GM23338 (cell line): ENCODE data around the gene SMG6. TPM values are rescaled to one million over a fixed set of nuclear protein-coding genes. Genes with fewer than 3 reads are reported as not detected.

Experiments used
- ATAC-seq: fragments of 200-7000 bp; cut with Tn5 transposase; 3 replicates; pipeline ENCODE4 v1.9.1; 2020
- DNase-seq: peaks from one replicate; pipeline ENCODE4 v3.0.0-alpha.2; 2015; ENCODE audit warnings: low spot score
- H2AFZ ChIP-seq: fragments of 200-600 bp; sonication (generic); 2 replicates; pipeline ENCODE4 v1.8.0; 2016; ENCODE audit warnings: antibody characterized with exemption, mild to moderate bottlenecking, moderate library complexity
- H3F3A ChIP-seq: fragments of 200-600 bp; sonication (generic); replicated peaks from 2 replicates; pipeline ENCODE4 v1.8.0; 2017; ENCODE audit warnings: antibody characterized with exemption, mixed run types, low read depth
- H3K27ac ChIP-seq: fragments of 200-600 bp; sonication (generic); 2 replicates; pipeline ENCODE4 v1.6.1; 2016; ENCODE audit warnings: low read depth
- H3K27me3 ChIP-seq: fragments of 200-600 bp; sonication (generic); 2 replicates; pipeline ENCODE4 v1.8.0; 2016; ENCODE audit warnings: mild to moderate bottlenecking, mixed run types, moderate library complexity; ENCODE audit not compliant: insufficient read depth
- H3K36me3 ChIP-seq: fragments of 200-600 bp; sonication (generic); 2 replicates; pipeline ENCODE4 v1.8.0; 2016; ENCODE audit warnings: mild to moderate bottlenecking; ENCODE audit not compliant: insufficient read depth
- H3K4me1 ChIP-seq: fragments of 200-600 bp; sonication (generic); 2 replicates; pipeline ENCODE4 v1.8.0; 2016; ENCODE audit warnings: mild to moderate bottlenecking, moderate library complexity; ENCODE audit not compliant: insufficient read depth
- H3K4me2 ChIP-seq: fragments of 200-600 bp; sonication (generic); 2 replicates; pipeline ENCODE4 v1.7.1; 2017; ENCODE audit warnings: mixed run types
- H3K4me3 ChIP-seq: fragments of 200-600 bp; sonication (generic); 2 replicates; pipeline ENCODE4 v1.6.1; 2016; ENCODE audit warnings: mixed run types
- H3K79me2 ChIP-seq: fragments of 200-600 bp; sonication (generic); replicated peaks from 2 replicates; pipeline ENCODE4 v1.8.0; 2017; ENCODE audit warnings: mild to moderate bottlenecking; ENCODE audit not compliant: insufficient read depth
- H3K9me2 ChIP-seq: fragments of 200-600 bp; sonication (generic); 2 replicates; pipeline ENCODE4 v1.8.0; 2017; ENCODE audit not compliant: insufficient read depth
- H4K20me1 ChIP-seq: fragments of 200-600 bp; sonication (generic); replicated peaks from 2 replicates; pipeline ENCODE4 v1.8.0; 2017; ENCODE audit warnings: mild to moderate bottlenecking; ENCODE audit not compliant: insufficient read depth
- H3K27ac Mint-ChIP-seq: 2 replicates; pipeline ENCODE4 v1.8.0; 2020; ENCODE audit warnings: inconsistent platforms, mild to moderate bottlenecking, moderate library complexity, mixed read lengths
- H3K27me3 Mint-ChIP-seq: 3 replicates; pipeline ENCODE4 v1.8.0; 2022; ENCODE audit warnings: low read depth, mild to moderate bottlenecking, moderate library complexity, mixed read lengths, inconsistent platforms; ENCODE audit not compliant: insufficient read depth, poor library complexity
- H3K36me3 Mint-ChIP-seq: 3 replicates; pipeline ENCODE4 v1.8.0; 2021; ENCODE audit warnings: low read depth, mild to moderate bottlenecking, inconsistent platforms, moderate library complexity, mixed read lengths
- H3K4me1 Mint-ChIP-seq: 3 replicates; pipeline ENCODE4 v1.8.0; 2020; ENCODE audit warnings: mild to moderate bottlenecking, inconsistent platforms, mixed read lengths
- H3K4me3 Mint-ChIP-seq: 3 replicates; pipeline ENCODE4 v1.8.0; 2021; ENCODE audit warnings: moderate library complexity, mild to moderate bottlenecking, inconsistent platforms, mixed read lengths
- H3K9me3 Mint-ChIP-seq: 3 replicates; pipeline ENCODE4 v1.8.0; 2020; ENCODE audit warnings: moderate library complexity, mild to moderate bottlenecking, inconsistent platforms, mixed read lengths
- CREB1 ChIP-seq: fragments of 250-450 bp; sonication (Bioruptor Pico); IDR thresholded peaks from 2 replicates; pipeline ENCODE4 v1.5.0; 2020; ENCODE audit warnings: low read depth, mild to moderate bottlenecking, moderate library complexity
- ETS1 ChIP-seq: IDR thresholded peaks from 2 replicates; pipeline ENCODE4 v1.6.1; 2016; ENCODE audit warnings: antibody characterized with exemption
- EZH2phosphoT487 ChIP-seq: fragments of 200-600 bp; sonication (generic); IDR thresholded peaks from one replicate; pipeline ENCODE4 v1.8.1; 2018; ENCODE audit warnings: antibody characterized with exemption; ENCODE audit not compliant: unreplicated experiment
- JUNB ChIP-seq: IDR thresholded peaks from one replicate; pipeline ENCODE4 v1.6.1; 2016; ENCODE audit warnings: antibody characterized with exemption; ENCODE audit not compliant: unreplicated experiment
- POLR2AphosphoS5 ChIP-seq: IDR thresholded peaks from 2 replicates; pipeline ENCODE4 v1.6.1; 2016; ENCODE audit warnings: antibody characterized with exemption, low read depth
- REST ChIP-seq: IDR thresholded peaks from one replicate; pipeline ENCODE4 v1.6.1; 2018; ENCODE audit warnings: antibody characterized with exemption; ENCODE audit not compliant: unreplicated experiment
- STAT1 ChIP-seq: IDR thresholded peaks from one replicate; pipeline ENCODE4 v1.6.1; 2016; ENCODE audit warnings: antibody characterized with exemption; ENCODE audit not compliant: unreplicated experiment
- ZNF114 ChIP-seq: fragments of 250-450 bp; sonication (Bioruptor Pico); IDR thresholded peaks from 2 replicates; pipeline ENCODE4 v1.5.0; 2020; ENCODE audit warnings: mild to moderate bottlenecking, moderate library complexity
- ZNF331 ChIP-seq: fragments of 250-450 bp; sonication (Bioruptor Pico); IDR thresholded peaks from 2 replicates; pipeline ENCODE4 v1.5.0; 2020; ENCODE audit warnings: low read depth, mild to moderate bottlenecking, moderate library complexity
- polyA plus RNA-seq: library from polyadenylated mRNA; unstranded; fragments of >200 nt; fragmentation: Nextera tagmentation; extraction: Ambion mirVana; gene quantifications from 2 replicates; pipeline ENCODE4 v1.2.1, GENCODE V29; 2016
- total RNA-seq: library from RNA; depleted of rRNA; stranded (reverse); fragments of >200 nt; shearing (Covaris generic); gene quantifications from 2 replicates; pipeline ENCODE4 v1.2.3, GENCODE V29; 2014
- TF ChIP-seq, protein P1 (sequence below), 2 experiments: fragments of 200-600 bp in 1 of 2; sonication (generic) in 1 of 2; conservative IDR thresholded peaks; 2 replicates each; pipeline versions ENCODE4 v1.5.1 to v1.6.1; 2016 to 2017; ENCODE audit warnings: antibody characterized with exemption in 2 of 2, low read depth in 2 of 2, mild to moderate bottlenecking in 2 of 2, moderate library complexity in 1 of 2
- TF ChIP-seq, protein P2 (sequence below): fragments of 250-450 bp; sonication (Bioruptor Pico); IDR thresholded peaks from 2 replicates; pipeline ENCODE4 v1.5.0; 2020; ENCODE audit warnings: mild to moderate bottlenecking, moderate library complexity

SMG6 gene
- total and polyA plus RNA-seq, 2 experiments from 2014 or later, result 10.4 to 43.1 TPM

DNA sequence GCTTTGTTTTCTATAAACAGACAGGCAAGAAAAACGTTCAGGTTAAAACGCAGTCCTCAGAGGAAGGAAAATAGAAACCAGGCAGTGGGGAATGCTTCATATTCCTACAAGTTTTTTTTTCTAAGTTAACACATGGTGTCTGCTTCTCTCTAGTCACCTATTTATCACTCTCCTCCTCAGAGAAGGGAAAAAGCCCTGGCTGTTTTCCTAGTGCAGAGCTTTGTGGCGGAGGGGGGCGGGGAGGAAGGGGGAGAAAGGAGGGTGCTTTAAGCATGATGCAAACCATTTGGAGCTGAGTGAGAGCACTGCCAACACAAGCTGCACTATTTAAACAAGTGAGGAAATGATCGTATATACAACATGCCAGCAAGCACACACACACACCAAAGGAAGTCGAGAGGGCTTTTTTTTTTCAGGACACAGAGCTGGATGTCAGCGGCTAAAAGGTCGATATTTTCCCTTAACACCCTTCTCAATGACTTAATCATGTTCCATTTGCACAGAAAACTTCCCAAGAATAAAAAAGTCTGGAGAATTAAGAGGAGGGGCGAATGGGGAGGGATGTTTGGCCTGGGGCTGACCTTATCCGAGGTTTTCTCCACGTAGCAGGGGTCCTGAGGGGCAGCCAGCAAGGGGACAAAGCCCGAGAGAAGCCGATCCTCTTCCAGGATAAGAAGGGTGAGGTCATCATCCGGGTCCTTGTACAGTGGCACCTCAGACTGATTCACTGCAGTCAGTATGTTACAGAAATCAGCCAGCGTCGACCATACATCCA is 131.3 kb downstream of the SMG6 start:
- Histone ChIP-seq H3K9me2 (no peaks in the 10 kb centered on the region), H2AFZ (no peak overlapping the region), H3K4me3 (no peak overlapping the region), H3F3A (peaks cover 4% of the 10 kb centered on the region; the same call in 1 of the 2 replicates), H3K36me3 (no peaks in the 10 kb centered on the region; the same call in 1 of the 2 replicates), H4K20me1 (no peaks in the 10 kb centered on the region), H3K27me3 (no peaks in the 10 kb centered on the region), H3K27ac (peak overlapping the region; percentile 67), H3K4me2 (no peak overlapping the region), H3K79me2 (no peaks in the 10 kb centered on the region), H3K4me1 (no peaks in the 10 kb centered on the region)
- Mint-ChIP-seq H3K36me3 (peaks cover 9% of the 10 kb centered on the region), H3K4me3 (no peak overlapping the region), H3K9me3 (no peaks in the 10 kb centered on the region), H3K27me3 (peaks cover 5% of the 10 kb centered on the region), H3K27ac (peak overlapping the region; percentile 71), H3K4me1 (peaks cover 21% of the 10 kb centered on the region)
- peak; percentile 13 for DNase-seq
- no peak for TF ChIP-seq CREB1 (CRISPR knock-in tag)
- TF ChIP-seq, protein P1, sequence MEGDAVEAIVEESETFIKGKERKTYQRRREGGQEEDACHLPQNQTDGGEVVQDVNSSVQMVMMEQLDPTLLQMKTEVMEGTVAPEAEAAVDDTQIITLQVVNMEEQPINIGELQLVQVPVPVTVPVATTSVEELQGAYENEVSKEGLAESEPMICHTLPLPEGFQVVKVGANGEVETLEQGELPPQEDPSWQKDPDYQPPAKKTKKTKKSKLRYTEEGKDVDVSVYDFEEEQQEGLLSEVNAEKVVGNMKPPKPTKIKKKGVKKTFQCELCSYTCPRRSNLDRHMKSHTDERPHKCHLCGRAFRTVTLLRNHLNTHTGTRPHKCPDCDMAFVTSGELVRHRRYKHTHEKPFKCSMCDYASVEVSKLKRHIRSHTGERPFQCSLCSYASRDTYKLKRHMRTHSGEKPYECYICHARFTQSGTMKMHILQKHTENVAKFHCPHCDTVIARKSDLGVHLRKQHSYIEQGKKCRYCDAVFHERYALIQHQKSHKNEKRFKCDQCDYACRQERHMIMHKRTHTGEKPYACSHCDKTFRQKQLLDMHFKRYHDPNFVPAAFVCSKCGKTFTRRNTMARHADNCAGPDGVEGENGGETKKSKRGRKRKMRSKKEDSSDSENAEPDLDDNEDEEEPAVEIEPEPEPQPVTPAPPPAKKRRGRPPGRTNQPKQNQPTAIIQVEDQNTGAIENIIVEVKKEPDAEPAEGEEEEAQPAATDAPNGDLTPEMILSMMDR (conservative IDR thresholded peaks at IDR 0.05; ENCODE audit: low read depth in 2 of 2), result no peak
- TF ChIP-seq REST, result no peak
- TF ChIP-seq, protein P2, sequence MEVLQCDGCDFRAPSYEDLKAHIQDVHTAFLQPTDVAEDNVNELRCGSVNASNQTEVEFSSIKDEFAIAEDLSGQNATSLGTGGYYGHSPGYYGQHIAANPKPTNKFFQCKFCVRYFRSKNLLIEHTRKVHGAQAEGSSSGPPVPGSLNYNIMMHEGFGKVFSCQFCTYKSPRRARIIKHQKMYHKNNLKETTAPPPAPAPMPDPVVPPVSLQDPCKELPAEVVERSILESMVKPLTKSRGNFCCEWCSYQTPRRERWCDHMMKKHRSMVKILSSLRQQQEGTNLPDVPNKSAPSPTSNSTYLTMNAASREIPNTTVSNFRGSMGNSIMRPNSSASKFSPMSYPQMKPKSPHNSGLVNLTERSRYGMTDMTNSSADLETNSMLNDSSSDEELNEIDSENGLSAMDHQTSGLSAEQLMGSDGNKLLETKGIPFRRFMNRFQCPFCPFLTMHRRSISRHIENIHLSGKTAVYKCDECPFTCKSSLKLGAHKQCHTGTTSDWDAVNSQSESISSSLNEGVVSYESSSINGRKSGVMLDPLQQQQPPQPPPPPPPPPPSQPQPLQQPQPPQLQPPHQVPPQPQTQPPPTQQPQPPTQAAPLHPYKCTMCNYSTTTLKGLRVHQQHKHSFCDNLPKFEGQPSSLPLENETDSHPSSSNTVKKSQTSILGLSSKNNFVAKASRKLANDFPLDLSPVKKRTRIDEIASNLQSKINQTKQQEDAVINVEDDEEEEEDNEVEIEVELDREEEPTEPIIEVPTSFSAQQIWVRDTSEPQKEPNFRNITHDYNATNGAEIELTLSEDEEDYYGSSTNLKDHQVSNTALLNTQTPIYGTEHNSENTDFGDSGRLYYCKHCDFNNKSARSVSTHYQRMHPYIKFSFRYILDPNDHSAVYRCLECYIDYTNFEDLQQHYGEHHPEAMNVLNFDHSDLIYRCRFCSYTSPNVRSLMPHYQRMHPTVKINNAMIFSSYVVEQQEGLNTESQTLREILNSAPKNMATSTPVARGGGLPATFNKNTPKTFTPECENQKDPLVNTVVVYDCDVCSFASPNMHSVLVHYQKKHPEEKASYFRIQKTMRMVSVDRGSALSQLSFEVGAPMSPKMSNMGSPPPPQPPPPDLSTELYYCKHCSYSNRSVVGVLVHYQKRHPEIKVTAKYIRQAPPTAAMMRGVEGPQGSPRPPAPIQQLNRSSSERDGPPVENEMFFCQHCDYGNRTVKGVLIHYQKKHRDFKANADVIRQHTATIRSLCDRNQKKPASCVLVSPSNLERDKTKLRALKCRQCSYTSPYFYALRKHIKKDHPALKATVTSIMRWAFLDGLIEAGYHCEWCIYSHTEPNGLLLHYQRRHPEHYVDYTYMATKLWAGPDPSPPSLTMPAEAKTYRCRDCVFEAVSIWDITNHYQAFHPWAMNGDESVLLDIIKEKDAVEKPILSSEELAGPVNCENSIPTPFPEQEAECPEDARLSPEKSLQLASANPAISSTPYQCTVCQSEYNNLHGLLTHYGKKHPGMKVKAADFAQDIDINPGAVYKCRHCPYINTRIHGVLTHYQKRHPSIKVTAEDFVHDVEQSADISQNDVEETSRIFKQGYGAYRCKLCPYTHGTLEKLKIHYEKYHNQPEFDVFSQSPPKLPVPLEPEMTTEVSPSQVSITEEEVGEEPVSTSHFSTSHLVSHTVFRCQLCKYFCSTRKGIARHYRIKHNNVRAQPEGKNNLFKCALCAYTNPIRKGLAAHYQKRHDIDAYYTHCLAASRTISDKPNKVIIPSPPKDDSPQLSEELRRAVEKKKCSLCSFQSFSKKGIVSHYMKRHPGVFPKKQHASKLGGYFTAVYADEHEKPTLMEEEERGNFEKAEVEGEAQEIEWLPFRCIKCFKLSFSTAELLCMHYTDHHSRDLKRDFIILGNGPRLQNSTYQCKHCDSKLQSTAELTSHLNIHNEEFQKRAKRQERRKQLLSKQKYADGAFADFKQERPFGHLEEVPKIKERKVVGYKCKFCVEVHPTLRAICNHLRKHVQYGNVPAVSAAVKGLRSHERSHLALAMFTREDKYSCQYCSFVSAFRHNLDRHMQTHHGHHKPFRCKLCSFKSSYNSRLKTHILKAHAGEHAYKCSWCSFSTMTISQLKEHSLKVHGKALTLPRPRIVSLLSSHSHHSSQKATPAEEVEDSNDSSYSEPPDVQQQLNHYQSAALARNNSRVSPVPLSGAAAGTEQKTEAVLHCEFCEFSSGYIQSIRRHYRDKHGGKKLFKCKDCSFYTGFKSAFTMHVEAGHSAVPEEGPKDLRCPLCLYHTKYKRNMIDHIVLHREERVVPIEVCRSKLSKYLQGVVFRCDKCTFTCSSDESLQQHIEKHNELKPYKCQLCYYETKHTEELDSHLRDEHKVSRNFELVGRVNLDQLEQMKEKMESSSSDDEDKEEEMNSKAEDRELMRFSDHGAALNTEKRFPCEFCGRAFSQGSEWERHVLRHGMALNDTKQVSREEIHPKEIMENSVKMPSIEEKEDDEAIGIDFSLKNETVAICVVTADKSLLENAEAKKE (CRISPR knock-in tag), result no peak
- TF ChIP-seq ZNF331 (CRISPR knock-in tag), result no peak
- TF ChIP-seq ZNF114 (CRISPR knock-in tag), result no peak
- no peak for TF ChIP-seq STAT1
- TF ChIP-seq JUNB, result no peak
- no peak for TF ChIP-seq ETS1
- TF ChIP-seq POLR2AphosphoS5, result no peak
- no peak for TF ChIP-seq EZH2phosphoT487
- peak; percentile 19; the same call in 1 of the 3 replicates for ATAC-seq
